GM18858 (cell line): Measurements from ENCODE around the gene C5AR1.
"Not testable (repeated sequence)": the region's sequence is repeated elsewhere in the genome, so short reads cannot be mapped to it uniquely, and the experiment has no call there.

Experiments used
- ATAC-seq: cut with Tn5 transposase; IDR thresholded peaks from one replicate; pipeline ENCODE4 v1.9.1; 2021; ENCODE audit not compliant: unreplicated experiment

C5AR1 gene

GRCh38 chr19:47358936-47359335, 49.3 kb downstream of the C5AR1 start:
- no peak for ATAC-seq

GRCh38 chr19:47362321-47362720, 52.7 kb downstream of the C5AR1 start:
- ATAC-seq = no peak

- ATAC-seq = no peak
These were observed 54.3 kb downstream of the C5AR1 start for GRCh38 chr19:47363758-47364531.

- ATAC-seq = not testable (repeated sequence)
These were observed 55.8 kb downstream of the C5AR1 start for GRCh38 chr19:47365455-47365854.

GRCh38 chr19:47370045-47370611, 60.5 kb downstream of the C5AR1 start:
- ATAC-seq = no peak

GRCh38 chr19:47371261-47371660, 61.6 kb downstream of the C5AR1 start:
- no peak for ATAC-seq
